IPS-NIHi7 (cell line): ENCODE results near the gene SYTL1.
A peak's percentile ranks its signal among the peaks of the same experiment; 100 is the strongest.

Source experiments
- DNase-seq: peaks from one replicate; pipeline ENCODE4 v3.0.0; 2012; ENCODE audit warnings: mixed read lengths; ENCODE audit errors: extremely low spot score

Gene SYTL1

GRCh38 chr1:27346991-27347624 lies 5.3 kb downstream of the SYTL1 start:
- no peak for DNase-seq

- DNase-seq: peak; percentile 84
Observed at GRCh38 chr1:27348861-27349783, 7.3 kb downstream of the SYTL1 start.

GRCh38 chr1:27349784-27350662 lies 8.2 kb downstream of the SYTL1 start:
- DNase-seq: peak; percentile 82

GRCh38 chr1:27350663-27351540 lies 9.1 kb downstream of the SYTL1 start:
- DNase-seq: peak; percentile 94

GRCh38 chr1:27351541-27352107 lies 9.8 kb downstream of the SYTL1 start:
- DNase-seq: no peak

GRCh38 chr1:27353166-27353565 lies 11.3 kb downstream of the SYTL1 start:
- DNase-seq: no peak

- no peak for DNase-seq
Observed at GRCh38 chr1:27353629-27354028, 11.8 kb downstream of the SYTL1 start.

- DNase-seq: no peak
Observed at GRCh38 chr1:27355683-27356082, 13.9 kb downstream of the SYTL1 start.

- DNase-seq: no peak
Observed at GRCh38 chr1:27356277-27356618, 14.4 kb downstream of the SYTL1 start.

GRCh38 chr1:27356619-27357280 lies 14.9 kb downstream of the SYTL1 start:
- no peak for DNase-seq

- peak; percentile 90 for DNase-seq
Observed at GRCh38 chr1:27357281-27358037, 15.6 kb downstream of the SYTL1 start.

GRCh38 chr1:27358038-27358927 lies 16.5 kb downstream of the SYTL1 start:
- no peak for DNase-seq

GRCh38 chr1:27358928-27359313 lies 17.1 kb downstream of the SYTL1 start:
- no peak for DNase-seq

GRCh38 chr1:27359822-27360158 lies 18.0 kb downstream of the SYTL1 start:
- DNase-seq: no peak

GRCh38 chr1:27360159-27361043 lies 18.6 kb downstream of the SYTL1 start:
- DNase-seq: peak; percentile 70

- no peak for DNase-seq
Observed at GRCh38 chr1:27361044-27361402, 19.2 kb downstream of the SYTL1 start.

- no peak for DNase-seq
Observed at GRCh38 chr1:27361553-27361952, 19.7 kb downstream of the SYTL1 start.
